HEK293T (cell line): Measurements from ENCODE around the gene CPEB2.
A peak's percentile ranks its signal among the peaks of the same experiment; 100 is the strongest.

Source experiments
- CTCF ChIA-PET: fragments of 350-600 bp; formaldehyde crosslinking; extraction: SDS; loops from one replicate; lab custom pipeline; 2021; ENCODE audit warnings: antibody characterized with exemption, inconsistent platforms; lab: Yijun Ruan, JAX
- POLR2A ChIA-PET: fragments of 350-600 bp; formaldehyde crosslinking; extraction: SDS; loops from one replicate; lab custom pipeline; 2020; ENCODE audit warnings: antibody characterized with exemption, inconsistent platforms; lab: Yijun Ruan, JAX
- DNase-seq: peaks from one replicate; pipeline ENCODE4 v3.0.0; 2012; ENCODE audit warnings: mixed read lengths; ENCODE audit errors: extremely low spot score
- ARNT ChIP-seq: fragments of 450-650 bp; IDR thresholded peaks from 2 replicates; pipeline ENCODE4 v1.6.1; 2017; ENCODE audit warnings: mild to moderate bottlenecking
- BHLHE40 ChIP-seq: fragments of 450-650 bp; IDR thresholded peaks from 2 replicates; pipeline ENCODE4 v1.6.1; 2016; ENCODE audit warnings: mild to moderate bottlenecking, moderate library complexity, borderline replicate concordance
- CTBP1 ChIP-seq: fragments of 450-650 bp; IDR thresholded peaks from 2 replicates; pipeline ENCODE4 v1.6.1; 2016; ENCODE audit warnings: borderline replicate concordance
- ELF4 ChIP-seq: fragments of 450-650 bp; IDR thresholded peaks from 2 replicates; pipeline ENCODE4 v1.6.1; 2017; ENCODE audit warnings: antibody characterized with exemption
- FOXA1 ChIP-seq: fragments of 450-650 bp; IDR thresholded peaks from 2 replicates; pipeline ENCODE4 v1.6.1; 2016; ENCODE audit warnings: mild to moderate bottlenecking
- FOXK2 ChIP-seq: fragments of 450-650 bp; IDR thresholded peaks from 2 replicates; pipeline ENCODE4 v1.6.1; 2016; ENCODE audit warnings: mild to moderate bottlenecking
- FOXM1 ChIP-seq: fragments of 450-650 bp; IDR thresholded peaks from 2 replicates; pipeline ENCODE4 v1.6.1; 2017; ENCODE audit warnings: mild to moderate bottlenecking, borderline replicate concordance
- HDGF ChIP-seq: fragments of 450-650 bp; IDR thresholded peaks from 2 replicates; pipeline ENCODE4 v1.6.1; 2017; ENCODE audit warnings: antibody characterized with exemption, borderline replicate concordance
- L3MBTL2 ChIP-seq: fragments of 450-650 bp; conservative IDR thresholded peaks from 2 replicates; pipeline ENCODE4 v1.6.1; 2016; ENCODE audit warnings: mild to moderate bottlenecking
- LEF1 ChIP-seq: fragments of 450-650 bp; IDR thresholded peaks from 2 replicates; pipeline ENCODE4 v1.6.1; 2017; ENCODE audit warnings: mild to moderate bottlenecking, borderline replicate concordance
- NFRKB ChIP-seq: fragments of 450-650 bp; IDR thresholded peaks from 2 replicates; pipeline ENCODE4 v1.6.1; 2016; ENCODE audit warnings: mild to moderate bottlenecking, moderate library complexity
- SP1 ChIP-seq: fragments of 450-650 bp; IDR thresholded peaks from 2 replicates; pipeline ENCODE4 v1.6.1; 2017
- SUZ12 ChIP-seq: fragments of 450-650 bp; IDR thresholded peaks from 2 replicates; pipeline ENCODE4 v1.6.1; 2016; ENCODE audit warnings: mild to moderate bottlenecking
- TARDBP ChIP-seq: fragments of 450-650 bp; IDR thresholded peaks from 2 replicates; pipeline ENCODE4 v1.6.1; 2016
- ZNF384 ChIP-seq: fragments of 450-650 bp; IDR thresholded peaks from 2 replicates; pipeline ENCODE4 v1.6.1; 2016
- TF ChIP-seq, protein P1 (sequence below): fragments of 450-650 bp; IDR thresholded peaks from 2 replicates; pipeline ENCODE4 v1.6.1; 2016

CPEB2 gene

GRCh38 chr4:15001248-15001868 lies 923 bp upstream of the CPEB2 start:
- peak; percentile 51 for DNase-seq
- CTCF ChIA-PET = interaction anchor here (0.5 to 0.6 kb wide), 2 partner anchors 39 to 1192 kb away, joined by 4 read pairs; no protein-coding TSS in a partner anchor
- POLR2A ChIA-PET = interaction anchor here (1.2 kb wide), 1 partner anchor 1361 kb away, joined by 5 read pairs; no protein-coding TSS in a partner anchor
- no peak for TF ChIP-seq ZNF384
- TF ChIP-seq BHLHE40 = no peak
- TF ChIP-seq ARNT = no peak
- no peak for TF ChIP-seq FOXK2
- TF ChIP-seq SUZ12 = no peak
- no peak for TF ChIP-seq FOXA1
- no peak for TF ChIP-seq FOXM1
- TF ChIP-seq, protein P1, sequence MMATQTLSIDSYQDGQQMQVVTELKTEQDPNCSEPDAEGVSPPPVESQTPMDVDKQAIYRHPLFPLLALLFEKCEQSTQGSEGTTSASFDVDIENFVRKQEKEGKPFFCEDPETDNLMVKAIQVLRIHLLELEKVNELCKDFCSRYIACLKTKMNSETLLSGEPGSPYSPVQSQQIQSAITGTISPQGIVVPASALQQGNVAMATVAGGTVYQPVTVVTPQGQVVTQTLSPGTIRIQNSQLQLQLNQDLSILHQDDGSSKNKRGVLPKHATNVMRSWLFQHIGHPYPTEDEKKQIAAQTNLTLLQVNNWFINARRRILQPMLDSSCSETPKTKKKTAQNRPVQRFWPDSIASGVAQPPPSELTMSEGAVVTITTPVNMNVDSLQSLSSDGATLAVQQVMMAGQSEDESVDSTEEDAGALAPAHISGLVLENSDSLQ = no peak
- TF ChIP-seq TARDBP = no peak
- no peak for TF ChIP-seq SP1
- TF ChIP-seq LEF1 = no peak
- TF ChIP-seq L3MBTL2 = no peak
- no peak for TF ChIP-seq ELF4
- no peak for TF ChIP-seq CTBP1
- TF ChIP-seq NFRKB = no peak
- no peak for TF ChIP-seq HDGF

DNA sequence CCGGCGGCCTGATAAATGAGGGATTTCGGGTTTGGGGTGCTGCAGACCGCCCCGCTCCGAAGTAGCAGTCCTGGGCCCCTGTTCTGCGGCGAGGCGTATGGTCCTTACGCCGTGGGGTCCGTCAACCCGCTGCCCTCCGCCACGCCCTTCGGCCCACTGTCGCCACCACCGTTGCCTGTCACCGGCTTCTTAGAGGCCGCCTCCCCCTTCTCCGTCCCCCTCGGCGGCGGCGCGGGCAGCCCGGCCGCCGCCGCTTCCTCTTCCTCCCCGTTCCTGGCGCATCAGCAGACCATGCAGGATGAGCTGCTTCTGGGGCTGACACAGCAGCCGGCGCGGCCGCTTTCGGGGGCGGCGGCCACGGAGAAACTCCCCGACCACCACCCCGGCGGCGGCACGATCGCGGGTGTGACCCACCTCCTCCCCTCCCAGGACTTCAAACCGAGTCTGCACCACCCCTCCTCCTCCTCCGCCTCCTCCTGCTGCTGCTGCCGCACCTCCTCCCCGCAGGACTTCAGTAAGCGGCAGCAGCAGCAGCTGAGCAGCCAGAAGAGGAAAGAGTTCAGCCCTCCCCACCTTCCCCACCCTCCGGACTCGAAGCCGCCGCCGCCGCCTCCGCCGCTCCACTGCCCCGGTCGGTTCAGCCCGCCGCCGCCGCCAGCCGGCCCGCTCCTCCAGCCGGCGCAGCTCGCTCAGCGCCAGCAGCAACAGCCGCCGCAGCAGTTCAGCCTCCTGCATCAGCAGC lies 549 bp downstream of the CPEB2 start:
- peak; percentile 44 for DNase-seq
- TF ChIP-seq, protein P1 = peak; percentile 46; the same call in 1 of the 2 replicates
- TF ChIP-seq L3MBTL2 = no peak
- CTCF ChIA-PET = no interaction called here
- POLR2A ChIA-PET = interaction anchor here (0.8 to 1.4 kb wide), 2 partner anchors 9 to 23 kb away, joined by 3 to 4 read pairs; no protein-coding TSS in a partner anchor

- TF ChIP-seq HDGF = no peak
- no peak for TF ChIP-seq LEF1
- no peak for TF ChIP-seq ARNT
- no peak for TF ChIP-seq SP1
- TF ChIP-seq SUZ12 = no peak
- TF ChIP-seq FOXA1 = no peak
- TF ChIP-seq FOXK2 = no peak
- TF ChIP-seq, protein P1 = no peak
- TF ChIP-seq L3MBTL2 = no peak
- TF ChIP-seq CTBP1 = no peak
- no peak for TF ChIP-seq ELF4
- TF ChIP-seq FOXM1 = no peak
- TF ChIP-seq TARDBP = no peak
- TF ChIP-seq NFRKB = no peak
- no peak for TF ChIP-seq BHLHE40
- TF ChIP-seq ZNF384 = no peak
- peak; percentile 25 for DNase-seq
- ChIA-PET POLR2A (interaction anchor here (0.8 to 1.4 kb wide), 2 partner anchors 9 to 23 kb away, joined by 3 to 4 read pairs; no protein-coding TSS in a partner anchor), CTCF (no interaction called here)
Measured at GRCh38 chr4:15003401-15003890, 1.2 kb downstream of the CPEB2 start.

DNA sequence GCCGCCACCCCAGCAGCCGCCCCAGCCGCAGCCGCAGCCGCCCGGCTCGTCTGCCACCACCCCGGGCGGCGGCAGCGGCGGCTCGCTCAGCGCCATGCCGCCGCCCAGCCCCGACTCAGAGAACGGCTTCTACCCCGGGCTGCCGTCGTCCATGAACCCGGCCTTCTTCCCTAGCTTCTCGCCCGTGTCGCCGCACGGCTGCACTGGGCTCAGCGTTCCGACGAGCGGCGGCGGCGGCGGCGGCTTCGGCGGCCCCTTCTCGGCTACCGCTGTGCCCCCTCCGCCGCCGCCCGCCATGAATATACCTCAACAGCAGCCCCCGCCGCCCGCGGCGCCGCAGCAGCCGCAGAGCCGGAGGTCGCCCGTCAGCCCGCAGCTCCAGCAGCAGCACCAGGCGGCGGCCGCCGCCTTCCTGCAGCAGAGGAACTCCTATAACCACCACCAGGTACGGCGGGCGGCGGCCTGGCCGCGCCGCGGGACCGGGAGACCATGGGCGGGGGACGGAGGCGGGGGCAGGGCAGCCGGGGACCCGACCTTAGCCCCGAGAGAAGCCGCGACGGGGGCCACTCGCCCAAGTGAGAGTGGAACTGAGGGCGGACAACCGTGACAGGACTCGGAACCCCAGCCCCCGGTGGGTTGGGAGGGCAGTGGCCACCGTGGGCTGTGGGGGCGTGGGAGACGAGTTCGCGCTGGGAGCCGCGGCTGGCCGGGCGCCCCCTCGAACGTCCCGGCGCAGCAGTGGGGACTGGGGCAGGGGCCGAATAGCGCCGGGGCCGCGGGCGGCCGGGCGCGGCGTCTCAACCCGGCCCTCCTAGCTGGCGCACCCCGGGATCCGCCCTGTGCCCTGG lies 1.8 kb downstream of the CPEB2 start:
- no peak for TF ChIP-seq HDGF
- TF ChIP-seq NFRKB = no peak
- TF ChIP-seq FOXM1 = no peak
- TF ChIP-seq L3MBTL2 = no peak
- no peak for TF ChIP-seq SP1
- TF ChIP-seq, protein P1 = no peak
- TF ChIP-seq FOXK2 = no peak
- DNase-seq = peak; percentile 19
- ChIA-PET POLR2A (no interaction called here), CTCF (no interaction called here)

DNA sequence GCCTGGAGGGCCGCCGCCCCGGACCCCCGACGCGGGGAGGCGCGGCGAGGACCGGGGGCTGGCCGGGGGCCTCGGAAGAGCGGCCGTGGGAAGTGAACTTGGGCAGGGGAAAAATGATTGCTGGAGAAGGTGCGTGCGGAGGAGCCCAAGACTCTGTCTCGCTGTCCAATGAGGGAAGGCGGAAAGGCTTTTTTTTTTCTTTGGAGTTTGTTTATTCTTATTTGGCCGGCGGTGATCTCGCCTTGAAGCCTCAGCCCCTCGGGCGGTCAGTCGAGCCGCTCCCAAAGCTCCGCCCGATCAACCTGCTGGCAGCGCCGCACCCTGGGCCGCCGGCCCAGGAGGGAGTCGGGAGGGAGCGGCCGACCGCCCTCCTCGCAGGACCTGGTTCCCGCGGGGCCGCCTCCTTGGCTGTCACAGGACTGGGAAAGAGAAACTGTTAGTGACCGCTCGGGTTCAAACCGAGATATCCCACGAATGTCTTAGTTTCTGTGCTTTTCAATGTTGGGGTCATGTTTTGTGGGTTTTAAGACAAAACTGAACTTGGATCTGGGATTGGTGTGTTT lies 2.5 kb downstream of the CPEB2 start:
- TF ChIP-seq ZNF384 = 0 out of 2 replicates have a peak, but pooled peaks have one; percentile 49
- no peak for TF ChIP-seq CTBP1
- DNase-seq = peak; percentile 47
- ChIA-PET POLR2A (no interaction called here), CTCF (no interaction called here)
